SK-N-MC (cell line): ENCODE results near the gene CCDC78.

Experiments used
- EZH2 ChIP-seq: fragments of 200-600 bp; sonication (generic); IDR thresholded peaks from one replicate; pipeline ENCODE4 v1.6.1; 2017; ENCODE audit warnings: antibody characterized with exemption
- FOXP2 ChIP-seq: optimal IDR thresholded peaks from 2 replicates; pipeline ENCODE3; 2011; ENCODE audit warnings: mild to moderate bottlenecking, moderate library complexity; ENCODE audit not compliant: insufficient read depth; ENCODE audit errors: extremely low read length, control extremely low read depth
- POLR2AphosphoS5 ChIP-seq: IDR thresholded peaks from 2 replicates; pipeline ENCODE4 v1.6.1; 2012; ENCODE audit warnings: mild to moderate bottlenecking, low read depth, low read length, borderline replicate concordance

DNA sequence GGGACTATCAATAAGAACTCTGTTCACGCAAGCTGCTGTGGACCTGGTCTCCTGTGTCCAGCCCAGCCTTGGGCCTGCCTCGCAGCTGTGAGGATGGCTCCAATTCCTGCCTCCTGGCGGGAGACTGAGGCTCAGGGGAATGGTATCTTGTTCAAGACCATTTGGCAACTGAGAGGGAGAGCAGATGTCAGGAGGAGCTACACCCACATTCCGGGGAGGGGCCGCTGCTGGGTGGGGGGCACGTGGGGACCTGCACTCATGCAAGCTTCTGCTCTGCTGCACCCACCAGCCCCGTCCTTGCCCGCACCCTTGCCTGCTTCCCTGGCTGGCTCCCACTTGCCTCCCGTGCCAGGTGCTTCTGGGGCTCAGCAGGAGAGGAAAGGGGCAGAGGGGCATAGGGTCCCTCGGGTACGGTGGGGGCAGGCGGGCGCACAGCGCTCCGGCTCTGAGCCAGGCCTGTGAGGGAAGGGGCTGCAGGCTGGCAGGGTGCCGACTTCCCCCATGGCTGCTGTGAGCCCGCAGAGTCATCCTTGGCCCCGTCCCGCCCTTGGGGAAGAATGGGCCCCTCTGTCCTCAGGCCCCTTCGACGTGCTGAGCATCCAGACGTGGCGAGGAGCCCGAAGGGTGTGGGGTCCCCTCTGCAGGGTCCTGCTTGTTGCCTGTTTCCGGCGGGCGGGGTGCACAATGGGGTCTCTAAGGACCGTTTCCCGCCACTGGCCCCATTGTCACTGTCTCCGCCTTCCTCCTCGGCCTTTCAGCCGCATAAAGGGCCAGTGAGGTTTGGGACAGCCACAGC, 8.6 kb downstream of the CCDC78 start:
- TF ChIP-seq FOXP2 (no peak), EZH2 (no peak), POLR2AphosphoS5 (no peak)
